ENCODE results near the gene GATAD1. TPM values are rescaled to one million over a fixed set of nuclear protein-coding genes. Genes with fewer than 3 reads are reported as not detected.
A peak's percentile ranks its signal among the peaks of the same experiment; 100 is the strongest.

Gene GATAD1
- total RNA-seq, 1 experiment from 2014 or later, result 41.2 TPM

GRCh38 chr7:92448205-92448747 is 994 bp downstream of the GATAD1 start:
- POLR2A ChIA-PET, result interaction anchor here (0.5 to 3.4 kb wide), 22 partner anchors 10 to 1381 kb away, joined by 3 to 84 read pairs (median 4); partner anchors contain the start of genes AKAP9, ANKIB1, CYP51A1 and KRIT1
- no peaks in the 10 kb centered on the region for H3K9me3 Mint-ChIP-seq (ENCODE audit: unreplicated experiment)
- BruUV-seq (replicated peaks), result TSS peak; percentile 30
- H3K4me1 Mint-ChIP-seq (ENCODE audit: insufficient read depth, unreplicated experiment), result no peaks in the 10 kb centered on the region
- DNase-seq (ENCODE audit: unreplicated experiment), result peak; percentile 67
- TF ChIP-seq CTCF (IDR thresholded peaks at IDR 0.05; ENCODE audit: unreplicated experiment), result peak; percentile 37
- H3K36me3 Mint-ChIP-seq (ENCODE audit: insufficient read depth, unreplicated experiment), result peaks cover 28% of the 10 kb centered on the region
- CTCF ChIA-PET, result interaction anchor here (0.5 to 3.5 kb wide), 22 partner anchors 9 to 1435 kb away, joined by 3 to 42 read pairs (median 4); partner anchors contain the start of genes ANKIB1, KRIT1 and MTERF1
- no peaks in the 10 kb centered on the region for H3K27me3 Mint-ChIP-seq (ENCODE audit: insufficient read depth, unreplicated experiment)
- intact Hi-C loops (cut with micrococcal nuclease), result loop anchor here (5.0 kb wide), 1 partner anchor 1366 kb away; no protein-coding TSS in a partner anchor
- H3K4me3 Mint-ChIP-seq (ENCODE audit: unreplicated experiment), result peak overlapping the region; percentile 85
- peak overlapping the region; percentile 89 for H3K27ac Mint-ChIP-seq (ENCODE audit: low read depth, unreplicated experiment)

GRCh38 chr7:92451645-92452044 is 4.4 kb downstream of the GATAD1 start:
- Mint-ChIP-seq H3K4me3 (ENCODE audit: unreplicated experiment) (no peak overlapping the region), H3K9me3 (ENCODE audit: unreplicated experiment) (no peaks in the 10 kb centered on the region), H3K36me3 (ENCODE audit: insufficient read depth, unreplicated experiment) (peaks cover 61% of the 10 kb centered on the region), H3K4me1 (ENCODE audit: insufficient read depth, unreplicated experiment) (no peaks in the 10 kb centered on the region), H3K27ac (ENCODE audit: low read depth, unreplicated experiment) (no peak overlapping the region), H3K27me3 (ENCODE audit: insufficient read depth, unreplicated experiment) (no peaks in the 10 kb centered on the region)
- TF ChIP-seq CTCF (IDR thresholded peaks at IDR 0.05; ENCODE audit: unreplicated experiment), result no peak
- ChIA-PET POLR2A (interaction anchor here (0.6 kb wide), 1 partner anchor 231 kb away, joined by 3 read pairs; no protein-coding TSS in a partner anchor), CTCF (interaction anchor here (3.5 kb wide), 1 partner anchor 10 kb away, joined by 27 read pairs; no protein-coding TSS in a partner anchor)
- no peak for DNase-seq (ENCODE audit: unreplicated experiment)
- BruUV-seq (replicated peaks), result no TSS peak
- intact Hi-C loops (cut with micrococcal nuclease), result no loop called here

- ChIA-PET POLR2A (interaction anchor here (1.0 to 3.9 kb wide), 2 partner anchors 8 to 10 kb away, joined by 3 to 21 read pairs; partner anchors contain the start of gene GATAD1), CTCF (interaction anchor here (3.5 kb wide), 1 partner anchor 8 kb away, joined by 11 read pairs; the partner anchor contains the start of gene GATAD1)
- intact Hi-C loops (cut with micrococcal nuclease), result no loop called here
- no TSS peak for BruUV-seq (replicated peaks)
- Mint-ChIP-seq H3K27me3 (ENCODE audit: insufficient read depth, unreplicated experiment) (no peaks in the 10 kb centered on the region), H3K4me3 (ENCODE audit: unreplicated experiment) (no peak overlapping the region), H3K9me3 (ENCODE audit: unreplicated experiment) (no peaks in the 10 kb centered on the region), H3K36me3 (ENCODE audit: insufficient read depth, unreplicated experiment) (peaks cover 64% of the 10 kb centered on the region), H3K27ac (ENCODE audit: low read depth, unreplicated experiment) (no peak overlapping the region), H3K4me1 (ENCODE audit: insufficient read depth, unreplicated experiment) (peaks cover 6% of the 10 kb centered on the region)
- no peak for TF ChIP-seq CTCF (IDR thresholded peaks at IDR 0.05; ENCODE audit: unreplicated experiment)
- no peak for DNase-seq (ENCODE audit: unreplicated experiment)
Measured at GRCh38 chr7:92456236-92456635, 9.0 kb downstream of the GATAD1 start.

- H3K27me3 Mint-ChIP-seq (ENCODE audit: insufficient read depth, unreplicated experiment), result no peaks in the 10 kb centered on the region
- DNase-seq (ENCODE audit: unreplicated experiment), result no peak
- POLR2A ChIA-PET, result interaction anchor here (0.6 to 3.9 kb wide), 4 partner anchors 12 to 326 kb away, joined by 3 to 21 read pairs (median 10); partner anchors contain the start of genes CYP51A1 and GATAD1
- no peaks in the 10 kb centered on the region for H3K9me3 Mint-ChIP-seq (ENCODE audit: unreplicated experiment)
- TF ChIP-seq CTCF (IDR thresholded peaks at IDR 0.05; ENCODE audit: unreplicated experiment), result no peak
- BruUV-seq (replicated peaks), result no TSS peak
- CTCF ChIA-PET, result interaction anchor here (0.6 to 3.1 kb wide), 5 partner anchors 9 to 360 kb away, joined by 3 to 27 read pairs (median 16); partner anchors contain the start of gene GATAD1
- H3K4me1 Mint-ChIP-seq (ENCODE audit: insufficient read depth, unreplicated experiment), result peaks cover 11% of the 10 kb centered on the region
- peak overlapping the region; percentile 52 for H3K27ac Mint-ChIP-seq (ENCODE audit: low read depth, unreplicated experiment)
- intact Hi-C loops (cut with micrococcal nuclease), result loop anchor here (5.0 kb wide), 1 partner anchor 578 kb away; the partner anchor contains the start of gene MTERF1
- H3K36me3 Mint-ChIP-seq (ENCODE audit: insufficient read depth, unreplicated experiment), result peaks cover 61% of the 10 kb centered on the region
- H3K4me3 Mint-ChIP-seq (ENCODE audit: unreplicated experiment), result no peak overlapping the region
Measured at GRCh38 chr7:92460109-92460508, 12.8 kb downstream of the GATAD1 start.

All from MCF 10A (cell line).